ENCODE measurements around the gene TGFBR3. TPM values are rescaled to one million over a fixed set of nuclear protein-coding genes. Genes with fewer than 3 reads are reported as not detected.
"Not testable (repeated sequence)": the region's sequence is repeated elsewhere in the genome, so short reads cannot be mapped to it uniquely, and the experiment has no call there.

TGFBR3 gene
- total RNA-seq, 2 experiments from 2014 or later = 12.9 to 13.0 TPM

DNA sequence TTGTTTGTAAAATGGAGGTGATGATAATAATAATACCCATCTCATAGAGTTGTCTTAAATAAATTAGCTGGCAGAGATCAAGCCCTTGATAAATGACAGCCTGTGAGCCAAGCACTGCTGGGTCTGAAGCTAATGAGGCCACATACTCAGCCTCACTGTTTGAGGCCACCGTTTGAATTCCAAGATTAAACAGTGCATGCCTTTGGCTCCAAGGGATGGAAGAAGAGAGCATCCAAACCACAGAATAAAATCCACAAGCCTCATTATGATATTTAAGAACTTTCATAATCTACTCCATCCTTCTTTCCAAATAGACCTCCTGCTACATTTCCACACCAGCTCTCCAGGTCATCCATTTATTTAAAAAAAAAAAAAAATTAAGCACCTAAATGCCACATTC lies 29.0 kb downstream of the TGFBR3 start:
- no peak overlapping the region for H3K27ac Mint-ChIP-seq
- peaks cover 5% of the 10 kb centered on the region for H3K36me3 Mint-ChIP-seq (ENCODE audit: low read depth)
- H3K4me1 Mint-ChIP-seq = no peaks in the 10 kb centered on the region
- H3K4me3 Mint-ChIP-seq = no peak overlapping the region
- CTCF ChIA-PET = interaction anchor here (0.9 kb wide), 1 partner anchor 27 kb away, joined by 3 read pairs; no protein-coding TSS in a partner anchor
- H3K9me3 Mint-ChIP-seq = peaks cover 4% of the 10 kb centered on the region
- POLR2A ChIA-PET = no interaction called here
- no peaks in the 10 kb centered on the region for H3K27me3 Mint-ChIP-seq
- DNase-seq = no peak

DNA sequence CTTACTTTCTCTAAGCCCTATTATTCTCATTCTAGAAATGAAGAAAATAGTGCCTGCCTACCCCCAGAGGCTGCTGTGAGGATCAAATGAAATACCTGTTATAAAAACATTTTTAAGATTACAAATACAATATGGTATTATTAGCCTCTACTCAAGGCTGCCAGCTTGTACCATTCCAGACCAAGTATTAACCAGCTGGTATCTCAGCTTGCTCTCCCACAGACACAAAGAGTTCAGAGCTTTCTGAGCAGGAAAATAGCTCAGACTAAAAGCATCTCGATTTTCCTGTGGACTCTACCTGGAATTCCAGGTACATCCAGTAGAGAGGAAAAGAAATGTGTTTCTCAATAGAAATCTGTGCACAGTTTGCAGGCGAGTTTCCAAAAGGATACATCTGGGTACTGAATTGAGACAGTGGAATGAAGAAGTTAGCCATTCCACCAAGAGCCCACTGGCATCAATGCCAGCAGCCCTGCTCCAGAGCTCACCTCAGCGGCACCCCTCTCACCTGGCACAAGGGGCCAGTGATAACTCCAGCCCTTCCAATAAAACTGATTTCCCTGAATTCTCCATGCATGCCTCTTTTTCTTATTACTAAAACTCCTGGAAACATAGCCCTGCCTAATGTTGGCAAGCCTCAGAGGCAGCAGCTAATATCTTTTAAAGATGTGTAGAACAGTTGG lies 31.0 kb downstream of the TGFBR3 start:
- H3K27me3 Mint-ChIP-seq = no peaks in the 10 kb centered on the region
- H3K4me1 Mint-ChIP-seq = peaks cover 1% of the 10 kb centered on the region
- peaks cover 4% of the 10 kb centered on the region for H3K9me3 Mint-ChIP-seq
- no peak overlapping the region for H3K27ac Mint-ChIP-seq
- H3K4me3 Mint-ChIP-seq = no peak overlapping the region
- CTCF ChIA-PET = interaction anchor here (1.2 to 1.3 kb wide), 2 partner anchors 9 to 17 kb away, joined by 3 read pairs; no protein-coding TSS in a partner anchor
- peaks cover 5% of the 10 kb centered on the region for H3K36me3 Mint-ChIP-seq (ENCODE audit: low read depth)
- POLR2A ChIA-PET = no interaction called here
- no peak for DNase-seq

DNA sequence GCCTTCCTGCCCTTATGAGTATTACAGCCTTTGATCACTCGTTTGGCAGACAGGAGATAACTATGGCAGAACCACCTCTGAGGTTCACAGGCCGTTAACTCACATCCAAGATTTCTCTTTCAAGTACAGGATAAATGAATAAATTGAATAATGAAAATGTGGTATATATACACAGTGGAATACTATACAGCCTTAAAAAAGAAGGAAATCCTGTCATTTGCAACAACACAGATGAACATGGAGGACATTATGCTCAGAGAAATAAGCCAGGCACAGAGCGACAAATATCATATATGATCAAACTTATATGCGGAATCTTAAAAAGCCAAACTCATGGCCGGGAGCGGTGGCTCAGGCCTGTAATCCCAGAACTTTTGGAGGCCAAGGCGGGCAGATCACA lies 32.6 kb downstream of the TGFBR3 start:
- Mint-ChIP-seq H3K36me3 (ENCODE audit: low read depth) (no peaks in the 10 kb centered on the region), H3K27ac (no peak overlapping the region), H3K4me3 (no peak overlapping the region), H3K9me3 (peaks cover 4% of the 10 kb centered on the region), H3K27me3 (no peaks in the 10 kb centered on the region), H3K4me1 (peaks cover 1% of the 10 kb centered on the region)
- DNase-seq = no peak
- ChIA-PET CTCF (interaction anchor here (0.6 to 1.6 kb wide), 2 partner anchors 13 to 939 kb away, joined by 4 read pairs; no protein-coding TSS in a partner anchor), POLR2A (no interaction called here)

DNA sequence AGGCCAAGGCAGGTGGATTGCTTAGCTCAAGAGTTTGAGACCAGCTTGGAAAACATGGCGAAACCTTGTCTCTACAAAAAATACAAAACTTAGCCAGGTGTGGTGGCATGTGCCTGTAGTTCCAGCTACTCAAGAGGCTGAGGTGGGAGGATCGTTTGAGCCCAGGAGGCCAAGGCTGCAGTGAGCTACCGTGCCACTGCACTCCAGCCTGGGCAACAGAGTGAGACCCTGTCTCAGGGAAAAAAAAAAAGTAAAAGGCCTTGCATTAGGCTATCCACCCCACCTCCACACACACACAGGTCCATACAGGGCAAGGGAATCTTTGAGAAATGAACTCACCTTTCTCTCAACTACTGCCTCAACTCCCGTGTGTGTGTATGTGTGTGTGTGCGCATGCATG lies 33.9 kb downstream of the TGFBR3 start:
- H3K4me3 Mint-ChIP-seq; H3K4me1 Mint-ChIP-seq; H3K27ac Mint-ChIP-seq; H3K27me3 Mint-ChIP-seq; POLR2A ChIA-PET; H3K36me3 Mint-ChIP-seq (ENCODE audit: low read depth); DNase-seq; H3K9me3 Mint-ChIP-seq: not testable (repeated sequence)
- CTCF ChIA-PET = interaction anchor here (1.4 to 1.8 kb wide), 3 partner anchors 14 to 32 kb away, joined by 3 to 4 read pairs (median 3); no protein-coding TSS in a partner anchor

DNA sequence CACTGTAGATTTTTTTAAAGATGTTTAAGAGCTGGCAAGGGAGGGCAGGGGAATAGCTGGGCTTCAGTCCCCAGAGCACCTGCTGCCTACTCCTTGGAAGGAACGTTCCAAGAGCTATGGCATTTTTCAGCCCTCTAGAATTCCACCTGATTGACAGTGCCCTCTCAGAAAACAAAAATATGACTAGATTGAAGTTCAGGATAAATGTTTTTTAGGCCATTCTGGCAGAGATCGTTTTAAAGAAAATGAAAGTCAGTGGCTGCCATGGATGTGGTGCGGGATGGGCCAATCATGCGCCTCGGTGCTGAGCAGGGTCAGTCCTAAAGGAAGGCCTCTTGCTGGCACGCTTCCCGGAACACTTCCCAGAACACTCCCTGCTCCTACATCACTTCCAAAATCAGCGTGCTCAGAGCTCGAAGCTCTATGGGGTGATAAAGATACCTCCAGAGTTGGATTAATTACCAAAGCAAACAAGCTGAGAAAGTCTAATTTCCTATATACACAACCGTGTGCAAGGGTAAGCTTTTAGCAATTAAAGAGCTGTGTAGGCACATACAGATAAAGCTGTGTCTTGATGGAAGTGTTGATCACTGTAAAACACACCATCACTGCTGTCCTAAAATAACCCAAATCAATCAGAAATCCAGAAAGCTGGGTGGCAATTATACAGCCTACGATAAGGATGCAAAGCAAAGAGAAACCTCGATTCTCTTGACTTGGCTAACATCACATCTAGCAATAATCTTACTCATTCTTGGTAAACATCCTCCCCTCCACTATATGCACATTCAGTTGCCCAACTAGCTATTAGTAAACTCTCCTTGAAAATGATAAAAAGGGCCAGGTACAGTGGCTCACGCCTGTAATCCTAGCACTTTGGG lies 34.6 kb downstream of the TGFBR3 start:
- no peaks in the 10 kb centered on the region for H3K36me3 Mint-ChIP-seq (ENCODE audit: low read depth)
- H3K4me1 Mint-ChIP-seq = peaks cover 1% of the 10 kb centered on the region
- no peak overlapping the region for H3K27ac Mint-ChIP-seq
- H3K27me3 Mint-ChIP-seq = no peaks in the 10 kb centered on the region
- no peak overlapping the region for H3K4me3 Mint-ChIP-seq
- ChIA-PET CTCF (interaction anchor here (1.0 to 1.8 kb wide), 3 partner anchors 15 to 33 kb away, joined by 3 read pairs; no protein-coding TSS in a partner anchor), POLR2A (no interaction called here)
- DNase-seq = no peak
- peaks cover 4% of the 10 kb centered on the region for H3K9me3 Mint-ChIP-seq

DNA sequence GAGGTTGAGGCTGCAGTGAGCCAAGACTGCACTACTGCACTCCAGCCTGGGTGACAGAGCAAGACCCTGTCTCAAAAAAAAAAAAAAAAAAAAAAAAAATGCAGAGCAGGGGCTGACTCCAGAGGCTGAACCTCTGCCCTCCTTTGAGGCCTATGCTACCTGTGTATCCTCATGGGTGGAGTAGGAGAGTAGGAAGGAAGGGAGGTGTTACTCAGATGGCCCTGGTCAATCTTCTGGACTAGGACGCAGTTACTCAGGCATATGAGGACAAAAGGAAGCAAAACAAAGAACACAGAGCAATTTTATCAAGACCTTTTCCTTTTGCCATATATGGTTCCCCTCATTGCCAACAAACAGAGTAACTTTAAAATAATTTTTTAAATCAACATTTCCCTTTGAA lies 35.2 kb downstream of the TGFBR3 start:
- H3K9me3 Mint-ChIP-seq = peaks cover 4% of the 10 kb centered on the region
- no peak overlapping the region for H3K27ac Mint-ChIP-seq
- POLR2A ChIA-PET = no interaction called here
- H3K4me1 Mint-ChIP-seq = peaks cover 1% of the 10 kb centered on the region
- H3K4me3 Mint-ChIP-seq = no peak overlapping the region
- no peaks in the 10 kb centered on the region for H3K36me3 Mint-ChIP-seq (ENCODE audit: low read depth)
- CTCF ChIA-PET = interaction anchor here (1.0 kb wide), 1 partner anchor 16 kb away, joined by 3 read pairs; no protein-coding TSS in a partner anchor
- H3K27me3 Mint-ChIP-seq = no peaks in the 10 kb centered on the region
- DNase-seq = no peak

DNA sequence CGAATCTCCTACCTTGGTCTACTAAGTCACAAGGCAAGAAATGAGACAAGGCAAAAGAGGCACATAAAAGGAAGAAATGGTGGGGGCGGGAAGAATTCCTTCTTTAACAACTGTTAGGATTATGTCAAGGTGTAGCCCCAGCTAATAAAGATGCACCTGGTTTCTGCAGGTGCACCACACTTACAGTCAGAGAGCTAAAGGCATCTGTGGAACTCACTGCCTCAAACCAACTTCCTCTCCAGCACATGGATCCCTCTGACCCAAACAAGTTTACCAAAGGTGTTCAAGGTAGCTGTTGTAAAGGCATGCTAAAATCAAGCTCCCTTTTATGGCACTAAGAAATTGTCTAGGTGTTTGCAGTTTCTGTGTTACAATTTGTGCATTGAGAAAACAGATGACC lies 38.1 kb downstream of the TGFBR3 start:
- Mint-ChIP-seq H3K4me3 (no peak overlapping the region), H3K27ac (no peak overlapping the region), H3K27me3 (peaks cover 5% of the 10 kb centered on the region), H3K36me3 (ENCODE audit: low read depth) (peaks cover 6% of the 10 kb centered on the region), H3K9me3 (peaks cover 13% of the 10 kb centered on the region), H3K4me1 (peaks cover 2% of the 10 kb centered on the region)
- no peak for DNase-seq
- CTCF ChIA-PET = interaction anchor here (1.6 kb wide), 1 partner anchor 19 kb away, joined by 4 read pairs; no protein-coding TSS in a partner anchor
- POLR2A ChIA-PET = no interaction called here

DNA sequence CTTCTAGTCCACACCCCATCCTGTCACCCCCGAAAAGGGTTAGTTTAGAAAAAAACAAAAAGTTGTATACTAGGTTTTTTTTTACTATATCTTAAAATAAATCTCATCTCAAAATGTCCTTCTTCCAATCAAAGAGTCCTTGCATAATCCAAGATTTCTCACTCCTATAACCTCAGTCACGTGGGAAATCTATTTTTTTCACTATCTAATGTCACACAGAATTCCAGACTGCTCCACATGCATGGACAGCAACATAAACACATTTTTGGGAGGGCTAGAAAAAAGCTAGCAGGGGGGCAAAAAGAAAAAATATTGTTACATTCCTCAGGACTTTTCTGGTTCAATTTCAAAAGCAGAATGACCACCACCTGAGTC lies 39.3 kb downstream of the TGFBR3 start:
- Mint-ChIP-seq H3K4me3 (no peak overlapping the region), H3K9me3 (peaks cover 13% of the 10 kb centered on the region), H3K27ac (no peak overlapping the region), H3K27me3 (peaks cover 5% of the 10 kb centered on the region), H3K36me3 (ENCODE audit: low read depth) (peaks cover 6% of the 10 kb centered on the region), H3K4me1 (peaks cover 12% of the 10 kb centered on the region)
- POLR2A ChIA-PET = no interaction called here
- CTCF ChIA-PET = interaction anchor here (1.0 to 1.6 kb wide), 2 partner anchors 8 to 18 kb away, joined by 3 to 4 read pairs; no protein-coding TSS in a partner anchor
- no peak for DNase-seq

DNA sequence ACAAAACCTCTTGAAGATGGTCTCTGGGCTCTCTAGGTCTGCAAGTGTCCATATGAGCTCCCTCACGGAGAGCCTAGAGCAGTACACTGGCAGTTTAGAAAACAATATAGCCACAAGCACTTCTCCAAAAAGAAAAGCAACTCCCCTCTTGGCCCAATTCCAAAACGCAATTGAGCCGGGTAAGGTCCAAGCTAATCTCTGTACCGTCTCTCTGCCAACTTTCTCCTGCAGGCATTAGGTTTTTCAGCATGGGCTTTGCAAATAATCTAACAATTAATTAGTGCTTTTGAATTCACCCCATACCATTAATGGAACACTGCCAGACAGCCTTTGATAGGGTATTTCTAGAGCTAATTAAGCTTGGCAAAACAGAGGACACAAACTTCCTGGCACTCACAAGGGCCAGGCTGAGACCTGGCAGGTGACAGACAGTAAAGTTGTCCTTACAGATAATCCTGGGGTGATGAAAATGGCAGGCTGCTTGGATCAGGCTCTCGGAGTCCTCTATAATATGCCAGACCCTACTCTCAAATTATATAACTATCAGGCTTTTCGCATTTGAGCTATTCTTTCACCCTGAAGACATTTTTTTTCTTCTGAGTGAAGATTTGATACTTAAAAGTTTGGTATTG lies 39.8 kb downstream of the TGFBR3 start:
- peaks cover 13% of the 10 kb centered on the region for H3K9me3 Mint-ChIP-seq
- POLR2A ChIA-PET = no interaction called here
- peaks cover 5% of the 10 kb centered on the region for H3K27me3 Mint-ChIP-seq
- no peak overlapping the region for H3K27ac Mint-ChIP-seq
- H3K4me3 Mint-ChIP-seq = no peak overlapping the region
- CTCF ChIA-PET = interaction anchor here (0.6 to 1.6 kb wide), 5 partner anchors 8 to 1860 kb away, joined by 3 to 4 read pairs (median 3); no protein-coding TSS in a partner anchor
- H3K4me1 Mint-ChIP-seq = peaks cover 12% of the 10 kb centered on the region
- peaks cover 6% of the 10 kb centered on the region for H3K36me3 Mint-ChIP-seq (ENCODE audit: low read depth)
- no peak for DNase-seq

DNA sequence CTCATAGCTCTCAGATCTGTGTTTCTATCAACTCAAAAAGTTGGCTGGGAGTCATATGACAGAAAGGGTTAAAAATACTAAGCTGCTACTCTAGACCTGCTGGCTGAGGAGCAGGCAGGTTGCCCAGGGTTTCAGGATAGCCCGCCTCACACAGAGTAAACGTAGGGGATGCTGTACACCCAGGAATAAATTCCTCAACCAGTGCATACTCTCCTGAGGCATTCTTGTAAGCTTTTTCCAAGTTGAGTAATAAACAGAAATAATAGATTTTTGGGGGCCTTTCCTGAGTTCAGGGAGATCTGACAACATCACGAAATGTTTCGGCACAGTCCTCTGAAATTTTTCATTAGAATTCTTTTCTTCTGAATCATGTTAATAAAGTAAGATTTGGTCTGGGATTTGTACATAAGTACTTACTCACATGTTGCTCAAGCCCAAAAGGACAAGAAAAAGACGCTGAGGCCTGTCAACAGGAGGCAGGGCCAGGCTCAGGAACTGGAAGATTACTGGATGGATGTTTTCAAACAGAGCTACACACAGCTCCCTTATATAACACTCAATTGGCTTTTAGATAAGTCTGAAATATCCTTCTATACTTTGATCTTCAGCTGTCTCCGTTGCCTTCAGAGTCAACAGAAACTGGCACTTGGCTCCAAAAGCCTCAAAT lies 41.0 kb downstream of the TGFBR3 start:
- CTCF ChIA-PET = interaction anchor here (0.9 to 1.5 kb wide), 2 partner anchors 11 to 28 kb away, joined by 3 read pairs; no protein-coding TSS in a partner anchor

DNA sequence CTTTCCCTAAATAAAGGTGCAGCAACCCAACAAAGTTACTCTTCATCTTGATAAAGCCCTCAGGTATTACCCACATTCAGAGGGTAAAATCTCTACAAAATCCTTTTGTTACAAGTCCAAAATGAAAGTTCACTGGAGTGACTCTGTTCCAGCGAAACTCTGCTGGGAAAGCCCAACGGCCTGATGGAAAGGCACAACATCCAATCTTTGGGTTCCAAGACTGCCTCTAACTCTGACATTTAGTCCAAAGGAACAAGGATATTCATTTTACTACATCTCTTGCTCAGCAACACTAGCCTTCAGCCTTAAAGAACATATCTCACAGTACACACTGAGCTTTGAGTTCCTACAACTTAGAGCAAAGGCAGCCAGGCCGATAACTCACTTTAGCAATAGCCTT lies 42.1 kb downstream of the TGFBR3 start:
- DNase-seq = no peak
- ChIA-PET CTCF (no interaction called here), POLR2A (no interaction called here)
- peaks cover 5% of the 10 kb centered on the region for H3K27me3 Mint-ChIP-seq
- no peak overlapping the region for H3K4me3 Mint-ChIP-seq
- peaks cover 11% of the 10 kb centered on the region for H3K4me1 Mint-ChIP-seq
- H3K27ac Mint-ChIP-seq = no peak overlapping the region
- H3K36me3 Mint-ChIP-seq (ENCODE audit: low read depth) = peaks cover 6% of the 10 kb centered on the region
- peaks cover 13% of the 10 kb centered on the region for H3K9me3 Mint-ChIP-seq

More for the DNA sequence above, 41.0 kb downstream of the TGFBR3 start:
- Mint-ChIP-seq H3K27me3 (peaks cover 5% of the 10 kb centered on the region), H3K4me3 (no peak overlapping the region), H3K36me3 (ENCODE audit: low read depth) (peaks cover 6% of the 10 kb centered on the region), H3K27ac (no peak overlapping the region), H3K4me1 (peaks cover 11% of the 10 kb centered on the region), H3K9me3 (peaks cover 13% of the 10 kb centered on the region)
- POLR2A ChIA-PET = no interaction called here
- no peak for DNase-seq

DNA sequence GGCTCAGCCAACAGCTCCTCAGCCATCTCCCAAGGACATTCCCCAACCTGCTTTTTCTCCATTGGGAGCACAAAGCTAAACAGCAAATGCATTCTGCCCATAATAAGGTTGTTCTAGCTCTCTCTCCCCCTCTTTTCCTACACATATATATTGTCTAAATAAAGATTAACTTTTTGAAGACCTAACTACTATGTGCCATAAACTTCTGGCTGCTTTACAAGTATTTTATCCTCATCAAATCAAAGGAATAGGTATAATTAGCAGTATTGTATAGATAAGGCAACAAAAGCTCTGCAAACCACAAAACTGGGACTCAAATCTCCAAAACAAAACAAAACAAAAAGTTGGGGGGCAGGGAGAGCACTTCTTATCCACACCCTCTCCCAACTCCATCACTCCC lies 43.4 kb downstream of the TGFBR3 start:
- ChIA-PET POLR2A (no interaction called here), CTCF (no interaction called here)
- Mint-ChIP-seq H3K27ac (no peak overlapping the region), H3K9me3 (peaks cover 13% of the 10 kb centered on the region), H3K27me3 (peaks cover 5% of the 10 kb centered on the region), H3K36me3 (ENCODE audit: low read depth) (peaks cover 6% of the 10 kb centered on the region), H3K4me1 (peaks cover 11% of the 10 kb centered on the region), H3K4me3 (no peak overlapping the region)
- DNase-seq = no peak

Measured in activated CD4-positive, alpha-beta T cell treated with anti-CD3 and anti-CD28 coated beads, Interleukin-2, amount 10 ng/mL, durations not matched to agents 7 days and 5 days (primary cell).